Ishikawa (cell line): ENCODE measurements around the gene ZNF805.

Source experiments
- CEBPB ChIP-seq: IDR thresholded peaks from 2 replicates; pipeline ENCODE4 v1.6.1; 2012
- CREB1 ChIP-seq: IDR thresholded peaks from 2 replicates; pipeline ENCODE4 v1.6.1; 2012; ENCODE audit warnings: low read depth
- EGR1 ChIP-seq: IDR thresholded peaks from 2 replicates; pipeline ENCODE4 v1.6.1; 2012
- EP300 ChIP-seq: IDR thresholded peaks from 2 replicates; pipeline ENCODE4 v1.6.1; 2012; ENCODE audit warnings: borderline replicate concordance
- FOXM1 ChIP-seq: IDR thresholded peaks from 2 replicates; pipeline ENCODE4 v1.6.1; 2012; ENCODE audit warnings: low read depth, borderline replicate concordance
- NFIC ChIP-seq: IDR thresholded peaks from 2 replicates; pipeline ENCODE4 v1.6.1; 2012
- RAD21 ChIP-seq: IDR thresholded peaks from 2 replicates; pipeline ENCODE4 v1.6.1; 2012; ENCODE audit warnings: low read depth
- TAF1 ChIP-seq: IDR thresholded peaks from 2 replicates; pipeline ENCODE4 v1.6.1; 2012; ENCODE audit warnings: low read depth, mild to moderate bottlenecking
- TCF12 ChIP-seq: IDR thresholded peaks from 2 replicates; pipeline ENCODE4 v1.6.1; 2012; ENCODE audit warnings: low read depth
- TEAD4 ChIP-seq: IDR thresholded peaks from 2 replicates; pipeline ENCODE4 v1.6.1; 2012
- YY1 ChIP-seq: IDR thresholded peaks from 2 replicates; pipeline ENCODE4 v1.6.1; 2012; ENCODE audit warnings: low read depth
- ZBTB7A ChIP-seq: IDR thresholded peaks from 2 replicates; pipeline ENCODE4 v1.6.1; 2012; ENCODE audit warnings: low read depth
- TF ChIP-seq, protein P1 (sequence below): IDR thresholded peaks from 2 replicates; pipeline ENCODE4 v1.6.1; 2012
- TF ChIP-seq, protein P2 (sequence below): IDR thresholded peaks from 2 replicates; pipeline ENCODE4 v1.6.1; 2012; ENCODE audit warnings: low read depth, mild to moderate bottlenecking
- TF ChIP-seq, protein P3 (sequence below): IDR thresholded peaks from 2 replicates; pipeline ENCODE4 v1.6.1; 2012

The ZNF805 gene

DNA sequence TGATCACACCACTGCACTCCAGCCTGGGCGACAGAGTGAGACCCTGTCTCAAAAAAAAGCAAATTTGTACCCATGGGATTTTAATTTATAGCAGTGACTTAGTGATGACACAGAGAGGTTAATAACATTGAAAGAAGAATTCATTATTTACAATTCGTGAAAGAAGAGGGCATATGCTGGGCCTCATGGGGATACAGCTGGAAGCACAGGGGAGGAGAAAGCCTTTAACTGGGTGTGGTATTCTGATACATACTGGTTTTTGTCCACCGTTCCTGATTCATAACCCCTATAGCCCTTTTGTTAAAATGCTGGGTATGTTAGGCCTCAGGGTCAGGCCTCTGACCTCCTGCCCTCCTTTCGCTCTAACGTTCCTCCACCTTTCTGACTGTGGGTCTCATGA, 38.3 kb upstream of the ZNF805 start:
- no peak for TF ChIP-seq NFIC

DNA sequence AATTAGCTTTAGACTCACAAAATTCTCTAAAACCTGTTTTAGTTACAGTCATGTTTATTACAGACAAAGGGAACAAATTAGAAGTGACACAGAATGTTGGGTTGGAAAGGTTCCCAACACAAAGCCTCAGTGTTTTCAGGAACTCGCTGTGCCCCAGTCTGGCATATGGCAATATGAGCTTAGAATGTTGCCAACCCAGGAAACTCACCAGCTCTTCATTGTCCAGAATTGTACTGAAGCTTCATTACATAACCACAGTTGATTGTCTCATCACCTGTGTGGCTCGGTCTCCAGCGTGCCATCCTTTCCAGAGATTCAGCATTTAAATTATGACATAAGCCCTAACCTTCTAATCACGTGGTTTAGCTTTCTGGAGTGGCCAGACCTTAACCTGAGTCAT, 30.1 kb upstream of the ZNF805 start:
- no peak for TF ChIP-seq YY1
- TF ChIP-seq CEBPB: no peak
- TF ChIP-seq ZBTB7A: no peak
- TF ChIP-seq, protein P1, sequence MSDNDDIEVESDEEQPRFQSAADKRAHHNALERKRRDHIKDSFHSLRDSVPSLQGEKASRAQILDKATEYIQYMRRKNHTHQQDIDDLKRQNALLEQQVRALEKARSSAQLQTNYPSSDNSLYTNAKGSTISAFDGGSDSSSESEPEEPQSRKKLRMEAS: no peak
- no peak for TF ChIP-seq NFIC
- TF ChIP-seq, protein P2, sequence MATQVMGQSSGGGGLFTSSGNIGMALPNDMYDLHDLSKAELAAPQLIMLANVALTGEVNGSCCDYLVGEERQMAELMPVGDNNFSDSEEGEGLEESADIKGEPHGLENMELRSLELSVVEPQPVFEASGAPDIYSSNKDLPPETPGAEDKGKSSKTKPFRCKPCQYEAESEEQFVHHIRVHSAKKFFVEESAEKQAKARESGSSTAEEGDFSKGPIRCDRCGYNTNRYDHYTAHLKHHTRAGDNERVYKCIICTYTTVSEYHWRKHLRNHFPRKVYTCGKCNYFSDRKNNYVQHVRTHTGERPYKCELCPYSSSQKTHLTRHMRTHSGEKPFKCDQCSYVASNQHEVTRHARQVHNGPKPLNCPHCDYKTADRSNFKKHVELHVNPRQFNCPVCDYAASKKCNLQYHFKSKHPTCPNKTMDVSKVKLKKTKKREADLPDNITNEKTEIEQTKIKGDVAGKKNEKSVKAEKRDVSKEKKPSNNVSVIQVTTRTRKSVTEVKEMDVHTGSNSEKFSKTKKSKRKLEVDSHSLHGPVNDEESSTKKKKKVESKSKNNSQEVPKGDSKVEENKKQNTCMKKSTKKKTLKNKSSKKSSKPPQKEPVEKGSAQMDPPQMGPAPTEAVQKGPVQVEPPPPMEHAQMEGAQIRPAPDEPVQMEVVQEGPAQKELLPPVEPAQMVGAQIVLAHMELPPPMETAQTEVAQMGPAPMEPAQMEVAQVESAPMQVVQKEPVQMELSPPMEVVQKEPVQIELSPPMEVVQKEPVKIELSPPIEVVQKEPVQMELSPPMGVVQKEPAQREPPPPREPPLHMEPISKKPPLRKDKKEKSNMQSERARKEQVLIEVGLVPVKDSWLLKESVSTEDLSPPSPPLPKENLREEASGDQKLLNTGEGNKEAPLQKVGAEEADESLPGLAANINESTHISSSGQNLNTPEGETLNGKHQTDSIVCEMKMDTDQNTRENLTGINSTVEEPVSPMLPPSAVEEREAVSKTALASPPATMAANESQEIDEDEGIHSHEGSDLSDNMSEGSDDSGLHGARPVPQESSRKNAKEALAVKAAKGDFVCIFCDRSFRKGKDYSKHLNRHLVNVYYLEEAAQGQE: no peak
- TF ChIP-seq TCF12: no peak
- TF ChIP-seq TEAD4: no peak
- TF ChIP-seq, protein P3, sequence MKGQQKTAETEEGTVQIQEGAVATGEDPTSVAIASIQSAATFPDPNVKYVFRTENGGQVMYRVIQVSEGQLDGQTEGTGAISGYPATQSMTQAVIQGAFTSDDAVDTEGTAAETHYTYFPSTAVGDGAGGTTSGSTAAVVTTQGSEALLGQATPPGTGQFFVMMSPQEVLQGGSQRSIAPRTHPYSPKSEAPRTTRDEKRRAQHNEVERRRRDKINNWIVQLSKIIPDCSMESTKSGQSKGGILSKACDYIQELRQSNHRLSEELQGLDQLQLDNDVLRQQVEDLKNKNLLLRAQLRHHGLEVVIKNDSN: no peak

DNA sequence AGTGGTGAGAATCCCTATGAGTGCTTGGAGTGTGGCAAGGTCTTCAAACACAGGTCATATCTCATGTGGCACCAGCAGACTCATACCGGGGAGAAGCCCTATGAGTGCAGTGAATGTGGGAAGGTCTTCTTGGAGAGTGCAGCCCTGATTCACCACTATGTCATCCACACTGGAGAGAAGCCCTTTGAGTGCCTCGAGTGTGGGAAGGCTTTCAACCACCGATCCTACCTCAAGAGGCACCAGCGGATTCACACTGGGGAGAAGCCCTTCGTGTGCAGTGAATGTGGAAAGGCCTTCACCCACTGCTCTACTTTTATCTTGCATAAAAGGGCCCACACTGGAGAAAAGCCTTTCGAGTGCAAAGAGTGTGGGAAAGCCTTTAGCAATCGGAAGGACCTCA, 28.3 kb upstream of the ZNF805 start:
- TF ChIP-seq, protein P2: no peak
- TF ChIP-seq YY1 (no peak), EGR1 (no peak), CEBPB (no peak), EP300 (no peak), ZBTB7A (no peak), CREB1 (no peak), TAF1 (no peak), TEAD4 (no peak), TCF12 (no peak), RAD21 (no peak), NFIC (no peak)
- TF ChIP-seq, protein P3: no peak
- TF ChIP-seq, protein P1: no peak

DNA sequence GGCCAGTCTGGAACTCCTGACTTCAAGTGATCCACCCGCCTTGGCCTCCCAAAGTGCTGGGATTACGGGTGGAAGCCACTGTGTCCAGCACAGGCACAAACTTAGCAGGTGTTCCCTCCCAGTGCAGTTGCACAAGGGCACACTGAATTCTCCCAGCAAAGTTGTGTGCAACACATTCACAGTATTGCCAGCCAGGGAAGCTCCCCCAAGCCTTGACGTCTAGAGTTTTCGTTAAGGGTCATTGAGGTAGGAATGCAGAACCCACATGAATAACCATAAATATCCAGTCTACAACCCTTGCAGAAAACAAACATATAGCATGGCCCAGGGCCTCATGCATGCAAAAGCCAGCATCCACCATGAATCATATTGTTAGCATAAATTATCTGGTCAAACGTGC, 12.9 kb upstream of the ZNF805 start:
- TF ChIP-seq CREB1 (no peak), TCF12 (no peak), CEBPB (no peak), EP300 (no peak), FOXM1 (no peak), TAF1 (no peak), EGR1 (no peak), ZBTB7A (no peak), RAD21 (no peak), TEAD4 (no peak), YY1 (no peak), NFIC (no peak)
- TF ChIP-seq, protein P2: no peak
- TF ChIP-seq, protein P1: no peak
- TF ChIP-seq, protein P3: no peak
